HUES6 (cell line): ENCODE data around the gene LGR4.
"Not testable (repeated sequence)": the region's sequence is repeated elsewhere in the genome, so short reads cannot be mapped to it uniquely, and the experiment has no call there.

Experiments used
- H3K27ac ChIP-seq: 2 replicates; pipeline ENCODE4 v1.7.0; 2013; ENCODE audit warnings: low read depth, mild to moderate bottlenecking, low read length, inconsistent platforms
- H3K27me3 ChIP-seq: 2 replicates; pipeline ENCODE4 v1.6.1; 2013; ENCODE audit warnings: low read length; ENCODE audit not compliant: control insufficient read depth, insufficient read depth
- H3K36me3 ChIP-seq: 2 replicates; pipeline ENCODE4 v1.6.1; 2013; ENCODE audit warnings: low read length; ENCODE audit not compliant: control insufficient read depth, insufficient read depth
- H3K4me1 ChIP-seq: 2 replicates; pipeline ENCODE4 v1.6.1; 2013; ENCODE audit warnings: low read length; ENCODE audit not compliant: control insufficient read depth, insufficient read depth
- H3K4me3 ChIP-seq: 2 replicates; pipeline ENCODE4 v1.5.1; 2013; ENCODE audit warnings: low read depth, low read length
- H3K9ac ChIP-seq: one replicate; pipeline ENCODE4 v1.6.1; 2013; ENCODE audit warnings: mild to moderate bottlenecking, low read length
- H3K9me3 ChIP-seq: 2 replicates; pipeline ENCODE4 v1.6.1; 2013; ENCODE audit warnings: low read depth, low read length; ENCODE audit not compliant: control insufficient read depth, insufficient read depth

The LGR4 gene, protein sequence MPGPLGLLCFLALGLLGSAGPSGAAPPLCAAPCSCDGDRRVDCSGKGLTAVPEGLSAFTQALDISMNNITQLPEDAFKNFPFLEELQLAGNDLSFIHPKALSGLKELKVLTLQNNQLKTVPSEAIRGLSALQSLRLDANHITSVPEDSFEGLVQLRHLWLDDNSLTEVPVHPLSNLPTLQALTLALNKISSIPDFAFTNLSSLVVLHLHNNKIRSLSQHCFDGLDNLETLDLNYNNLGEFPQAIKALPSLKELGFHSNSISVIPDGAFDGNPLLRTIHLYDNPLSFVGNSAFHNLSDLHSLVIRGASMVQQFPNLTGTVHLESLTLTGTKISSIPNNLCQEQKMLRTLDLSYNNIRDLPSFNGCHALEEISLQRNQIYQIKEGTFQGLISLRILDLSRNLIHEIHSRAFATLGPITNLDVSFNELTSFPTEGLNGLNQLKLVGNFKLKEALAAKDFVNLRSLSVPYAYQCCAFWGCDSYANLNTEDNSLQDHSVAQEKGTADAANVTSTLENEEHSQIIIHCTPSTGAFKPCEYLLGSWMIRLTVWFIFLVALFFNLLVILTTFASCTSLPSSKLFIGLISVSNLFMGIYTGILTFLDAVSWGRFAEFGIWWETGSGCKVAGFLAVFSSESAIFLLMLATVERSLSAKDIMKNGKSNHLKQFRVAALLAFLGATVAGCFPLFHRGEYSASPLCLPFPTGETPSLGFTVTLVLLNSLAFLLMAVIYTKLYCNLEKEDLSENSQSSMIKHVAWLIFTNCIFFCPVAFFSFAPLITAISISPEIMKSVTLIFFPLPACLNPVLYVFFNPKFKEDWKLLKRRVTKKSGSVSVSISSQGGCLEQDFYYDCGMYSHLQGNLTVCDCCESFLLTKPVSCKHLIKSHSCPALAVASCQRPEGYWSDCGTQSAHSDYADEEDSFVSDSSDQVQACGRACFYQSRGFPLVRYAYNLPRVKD

GRCh38 chr11:27472398-27473016 is at the start of gene LGR4:
LGR4 (minus strand) TSS chr11:27472790; CDS start chr11:27472302, 488 bp downstream.
- H3K27ac ChIP-seq, result peak within 1 kb of the TSS; percentile 88
- H3K4me3 ChIP-seq, result peak within 1 kb of the TSS; percentile 95
- no peaks in the 10 kb centered on the region for H3K9me3 ChIP-seq
- peak within 1 kb of the TSS; percentile 96 for H3K9ac ChIP-seq
- peaks cover 34% of the 10 kb centered on the region for H3K4me1 ChIP-seq
- no peaks in the 10 kb centered on the region for H3K36me3 ChIP-seq
- H3K27me3 ChIP-seq, result no peaks in the 10 kb centered on the region

DNA sequence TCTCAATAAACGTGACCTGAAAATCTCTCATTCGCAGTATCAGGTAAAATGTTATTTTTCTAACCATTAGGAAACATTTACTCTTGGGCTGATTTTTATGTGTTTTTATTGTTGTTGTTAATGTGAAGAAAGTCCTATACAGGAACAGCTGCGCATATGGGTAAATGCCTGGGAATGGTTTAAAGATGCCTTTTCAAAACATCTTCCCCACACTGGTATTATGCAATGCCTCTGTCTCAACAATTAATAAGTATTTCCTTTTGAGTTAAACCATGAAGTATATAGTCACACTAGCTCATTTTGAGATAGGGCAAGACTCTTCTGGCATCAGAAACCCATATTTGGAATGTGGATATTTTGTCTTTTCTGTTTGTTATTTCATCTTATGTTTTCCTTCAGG is 47.6 kb upstream of the LGR4 start:
- no peaks in the 10 kb centered on the region for H3K4me1 ChIP-seq
- no peak overlapping the region for H3K4me3 ChIP-seq
- peaks cover 12% of the 10 kb centered on the region for H3K27me3 ChIP-seq
- no peak overlapping the region for H3K9ac ChIP-seq
- no peaks in the 10 kb centered on the region for H3K9me3 ChIP-seq
- H3K36me3 ChIP-seq, result no peaks in the 10 kb centered on the region
- no peak overlapping the region for H3K27ac ChIP-seq

GRCh38 chr11:27518518-27518917 is 45.9 kb upstream of the LGR4 start:
- H3K9me3 ChIP-seq, result no peaks in the 10 kb centered on the region
- no peaks in the 10 kb centered on the region for H3K36me3 ChIP-seq
- H3K4me3 ChIP-seq, result no peak overlapping the region
- peaks cover 12% of the 10 kb centered on the region for H3K27me3 ChIP-seq
- H3K9ac ChIP-seq, result no peak overlapping the region
- no peaks in the 10 kb centered on the region for H3K4me1 ChIP-seq
- H3K27ac ChIP-seq, result no peak overlapping the region

GRCh38 chr11:27517490-27517889 is 44.9 kb upstream of the LGR4 start:
- not testable (repeated sequence) for H3K4me3 ChIP-seq, H3K27ac ChIP-seq, H3K9ac ChIP-seq, H3K9me3 ChIP-seq, H3K4me1 ChIP-seq, H3K36me3 ChIP-seq
- H3K27me3 ChIP-seq, result peaks cover 12% of the 10 kb centered on the region

- Histone ChIP-seq H3K36me3 (no peaks in the 10 kb centered on the region), H3K4me1 (peaks cover 5% of the 10 kb centered on the region; the same call in 1 of the 2 replicates), H3K27me3 (peaks cover 12% of the 10 kb centered on the region), H3K27ac (no peak overlapping the region), H3K4me3 (no peak overlapping the region), H3K9ac (no peak overlapping the region), H3K9me3 (no peaks in the 10 kb centered on the region)
Measured at GRCh38 chr11:27514558-27514957, 42.0 kb upstream of the LGR4 start.

DNA sequence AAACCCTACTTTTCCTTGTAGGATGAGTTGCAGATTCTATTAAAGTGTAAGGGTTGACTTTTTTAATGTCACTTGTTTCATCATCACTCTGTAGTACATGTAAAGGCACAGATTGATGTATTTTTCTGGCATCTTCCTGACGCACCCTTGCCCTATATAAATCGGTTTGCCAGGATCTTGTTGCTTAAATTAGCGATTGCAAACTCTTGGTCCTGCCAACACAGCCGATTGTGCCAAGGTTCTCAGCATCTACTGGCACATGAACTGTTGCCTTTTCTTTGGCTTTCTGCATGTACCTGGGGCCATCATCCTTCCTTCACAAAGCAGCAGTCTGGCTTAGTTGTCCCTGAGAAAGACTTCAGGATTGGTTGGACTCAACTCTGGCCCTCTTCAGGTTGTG is 41.5 kb upstream of the LGR4 start:
- Histone ChIP-seq H3K27ac (no peak overlapping the region), H3K9ac (no peak overlapping the region), H3K9me3 (no peaks in the 10 kb centered on the region), H3K36me3 (no peaks in the 10 kb centered on the region), H3K27me3 (peaks cover 10% of the 10 kb centered on the region), H3K4me3 (no peak overlapping the region), H3K4me1 (peaks cover 5% of the 10 kb centered on the region; the same call in 1 of the 2 replicates)

GRCh38 chr11:27513389-27513788 is 40.8 kb upstream of the LGR4 start:
- Histone ChIP-seq H3K4me1 (peaks cover 5% of the 10 kb centered on the region; the same call in 1 of the 2 replicates), H3K9ac (no peak overlapping the region), H3K9me3 (no peaks in the 10 kb centered on the region), H3K36me3 (no peaks in the 10 kb centered on the region), H3K27me3 (peaks cover 8% of the 10 kb centered on the region), H3K4me3 (no peak overlapping the region), H3K27ac (no peak overlapping the region)

DNA sequence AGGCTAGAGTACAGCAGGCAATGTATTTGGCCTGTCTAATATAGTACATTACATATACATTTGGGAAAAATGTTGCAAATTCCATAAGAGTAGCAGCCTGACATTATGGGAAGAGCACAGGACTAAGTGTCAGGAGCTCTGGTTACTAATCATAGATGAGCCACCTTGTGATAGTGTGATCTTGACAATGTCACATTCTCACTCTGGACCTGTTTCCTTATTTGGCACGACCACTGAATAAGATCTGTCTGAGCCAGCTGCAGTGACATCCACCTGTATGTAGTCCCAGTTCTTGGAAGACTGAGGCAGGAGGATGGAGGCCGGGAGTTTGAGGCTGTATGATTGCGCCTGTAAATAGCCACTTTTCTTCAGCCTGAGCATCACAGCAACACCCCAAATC is 39.6 kb upstream of the LGR4 start:
- H3K4me3 ChIP-seq, result no peak overlapping the region
- no peaks in the 10 kb centered on the region for H3K9me3 ChIP-seq
- H3K36me3 ChIP-seq, result no peaks in the 10 kb centered on the region
- H3K27ac ChIP-seq, result no peak overlapping the region
- H3K9ac ChIP-seq, result no peak overlapping the region
- H3K27me3 ChIP-seq, result no peaks in the 10 kb centered on the region
- peaks cover 5% of the 10 kb centered on the region; the same call in 1 of the 2 replicates for H3K4me1 ChIP-seq

- Histone ChIP-seq H3K4me1 (peaks cover 11% of the 10 kb centered on the region), H3K9ac (no peak overlapping the region), H3K36me3 (peaks cover 2% of the 10 kb centered on the region; the same call in 1 of the 2 replicates), H3K27me3 (no peaks in the 10 kb centered on the region), H3K27ac (no peak overlapping the region), H3K9me3 (no peaks in the 10 kb centered on the region), H3K4me3 (no peak overlapping the region)
Measured at GRCh38 chr11:27509908-27510307, 37.3 kb upstream of the LGR4 start.

DNA sequence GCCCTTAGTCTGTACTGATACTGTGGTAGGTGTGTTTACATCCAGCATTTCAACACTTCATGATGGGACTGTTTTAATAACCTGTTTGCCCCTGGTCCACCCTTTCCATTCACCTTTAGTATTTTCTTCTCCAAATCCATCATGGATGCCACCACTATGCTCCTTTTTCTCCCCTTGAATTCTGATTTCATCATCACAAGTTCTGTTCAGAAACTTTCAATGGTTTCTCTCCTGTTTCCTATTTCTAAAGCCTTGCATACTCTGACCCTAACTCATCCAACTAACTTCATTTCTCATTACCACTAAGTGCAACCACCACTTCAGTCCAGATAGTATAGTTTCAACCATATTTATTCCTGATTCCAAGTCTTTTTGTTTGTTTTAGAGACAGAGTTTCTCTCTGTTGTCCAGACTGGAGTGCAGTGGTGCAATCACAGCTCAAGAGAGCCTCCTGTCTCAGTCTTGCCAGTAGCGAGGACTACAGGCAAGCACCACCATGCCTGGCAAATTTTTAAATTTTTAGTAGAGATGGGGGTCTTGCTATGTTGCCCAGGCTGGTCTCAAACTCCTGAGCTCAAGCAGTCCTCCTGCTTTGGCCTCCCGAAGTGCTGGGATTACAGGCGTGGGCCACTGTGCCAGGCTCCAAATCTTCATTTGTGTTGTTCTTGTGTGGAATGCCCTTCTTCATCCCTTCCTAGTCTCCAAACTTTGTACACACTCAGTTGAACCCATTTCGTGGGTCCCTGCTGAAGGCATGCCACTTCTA is 35.1 kb upstream of the LGR4 start:
- Histone ChIP-seq H3K9me3 (no peaks in the 10 kb centered on the region), H3K27ac (no peak overlapping the region), H3K36me3 (peaks cover 5% of the 10 kb centered on the region; the same call in 1 of the 2 replicates), H3K9ac (no peak overlapping the region), H3K27me3 (no peaks in the 10 kb centered on the region), H3K4me3 (peak overlapping the region; percentile 98), H3K4me1 (peaks cover 5% of the 10 kb centered on the region)
